Measurements from ENCODE around the gene CDKAL1. TPM values are rescaled to one million over a fixed set of nuclear protein-coding genes. Genes with fewer than 3 reads are reported as not detected.

Gene CDKAL1
- total and polyA plus RNA-seq, 10 of the 15 experiments (the other 5 are each of a cell fraction or from before 2014, with no cell fraction given): 10.7 to 26.9 (median 17.3) TPM

DNA sequence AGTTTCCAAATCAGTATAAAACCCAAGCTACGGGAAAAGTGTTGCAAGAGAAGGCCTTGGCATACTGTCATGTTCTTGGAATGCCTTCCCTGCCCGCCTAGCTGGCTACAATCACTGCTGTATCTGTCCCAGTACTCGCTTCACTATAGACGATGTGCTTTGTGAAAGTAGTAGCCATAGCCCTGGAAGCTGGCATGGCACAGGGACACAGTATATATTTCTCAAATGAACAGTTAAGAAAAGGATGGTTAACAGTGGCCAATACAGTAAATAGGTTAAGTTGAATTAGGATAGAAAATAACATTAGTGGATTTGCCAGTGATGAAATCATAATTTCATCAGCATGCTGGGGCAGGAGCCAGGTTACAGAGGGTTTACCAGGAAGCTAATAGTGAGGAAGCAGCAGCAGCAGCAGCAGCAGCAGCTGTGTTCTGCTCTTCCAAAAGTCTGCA is 499.3 kb downstream of the CDKAL1 start:
- in situ Hi-C loops (cut with MboI) (no loop called here), intact Hi-C loops (cut with micrococcal nuclease; ENCODE audit: unreplicated experiment) (no loop called here)
- TF ChIP-seq ZNF622 (IDR thresholded peaks at IDR 0.05) (no peak), ZNF592 (IDR thresholded peaks at IDR 0.05) (no peak)
- DNase-seq (ENCODE audit: low read depth, low spot score) (no peak), FAIRE-seq (no peak), ATAC-seq (no peak)
- H3K79me2 ChIP-seq (ENCODE audit: control insufficient read depth, insufficient read depth, low read length): no peaks in the 10 kb centered on the region
- 100% methylated on average over 4 of the region's 4 CpGs for WGBS (ENCODE audit: insufficient coverage, insufficient replicate concordance, low lambda C conversion rate, missing lambda C conversion rate)
- no peaks in the 10 kb centered on the region for H3K27me3 ChIP-seq (replicated peaks in 1 of 2; ENCODE audit: control insufficient read depth in 2 of 2, insufficient read depth in 2 of 2, low read length in 1 of 2)
- BruUV-seq (replicated peaks): no TSS peak
- no peaks in the 10 kb centered on the region; a peak in 1 of 4 replicates for H3K36me3 ChIP-seq (ENCODE audit: control insufficient read depth in 2 of 2, insufficient read depth in 2 of 2, low read length in 1 of 2)
- H3K4me1 ChIP-seq (ENCODE audit: control insufficient read depth, insufficient read depth, low read length): peaks cover 4% of the 10 kb centered on the region; the same call in 1 of the 2 replicates
- no peak overlapping the region for H2AFZ ChIP-seq (ENCODE audit: control insufficient read depth, low read depth, low read length)
- no peaks in the 10 kb centered on the region for H4K20me1 ChIP-seq (ENCODE audit: control insufficient read depth, insufficient read depth)
- no peak overlapping the region for H3K27ac ChIP-seq (ENCODE audit: control insufficient read depth, insufficient read depth)
- H3K4me3 ChIP-seq: no peak overlapping the region
- H3K9ac ChIP-seq (ENCODE audit: control insufficient read depth, insufficient read depth, low read length): no peak overlapping the region
- H3K4me2 ChIP-seq (ENCODE audit: control insufficient read depth, insufficient read depth): no peak overlapping the region
- ChIA-PET CTCF (interaction anchor here (1.1 kb wide), 1 partner anchor 18 kb away, joined by 3 read pairs; no protein-coding TSS in a partner anchor), SMC1A (ENCODE audit: uncharacterized antibody, unreplicated experiment) (interaction anchor here (0.6 to 2.1 kb wide), 4 partner anchors 10 to 155 kb away, joined by 3 to 10 read pairs (median 4); no protein-coding TSS in a partner anchor), POLR2A (interaction anchor here (1.3 kb wide), 1 partner anchor 13 kb away, joined by 4 read pairs; no protein-coding TSS in a partner anchor), RAD21 (ENCODE audit: unreplicated experiment) (interaction anchor here (1.3 kb wide), 1 partner anchor 468 kb away, joined by 3 read pairs; no protein-coding TSS in a partner anchor)
- H3K9me3 ChIP-seq (replicated peaks; ENCODE audit: control insufficient read depth, insufficient read depth, low read length): no peaks in the 10 kb centered on the region
